ENCODE results near the gene TK1.

Gene TK1

DNA sequence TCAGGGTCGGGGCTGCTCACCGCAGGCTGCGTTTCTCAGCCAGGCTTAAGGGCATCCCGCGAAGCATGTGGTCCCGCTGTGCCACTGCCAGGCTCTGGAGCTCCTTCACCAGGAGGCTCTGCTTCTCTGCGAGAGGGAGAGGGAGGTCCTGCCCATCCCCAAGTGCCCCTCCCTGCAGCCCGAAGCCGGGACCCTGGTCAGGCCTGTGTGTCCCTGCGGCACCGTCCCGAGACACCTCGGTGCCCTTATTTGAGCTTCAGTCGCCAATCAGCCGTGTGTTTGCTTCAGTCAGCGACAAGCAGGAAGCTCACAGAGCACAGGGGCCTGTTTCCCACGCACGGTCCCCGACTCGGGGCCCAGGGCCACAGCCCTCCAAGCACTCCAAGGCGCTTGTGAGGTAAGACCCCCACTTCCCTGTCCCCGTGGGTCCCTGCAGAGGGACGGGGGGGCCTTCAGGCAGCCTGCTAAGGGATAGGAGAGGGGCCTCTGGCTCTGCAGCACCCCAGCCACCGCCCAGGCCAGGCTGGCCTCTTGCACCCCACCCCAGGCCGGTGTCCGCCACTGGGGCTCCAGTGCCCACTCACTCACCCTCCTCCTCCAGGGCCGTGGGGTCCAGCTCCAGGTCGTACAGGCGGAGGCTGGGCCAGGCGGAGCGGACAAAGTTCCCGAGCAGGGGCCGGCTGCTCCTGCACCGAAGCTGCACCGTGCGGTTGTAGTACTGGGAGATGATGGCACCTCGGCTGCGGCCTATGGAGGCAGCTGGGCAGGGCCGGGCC is 61.5 kb downstream of the TK1 start:
- no peak for DNase-seq (ENCODE audit: low read depth in 2 of 2, low spot score in 1 of 2)

DNA sequence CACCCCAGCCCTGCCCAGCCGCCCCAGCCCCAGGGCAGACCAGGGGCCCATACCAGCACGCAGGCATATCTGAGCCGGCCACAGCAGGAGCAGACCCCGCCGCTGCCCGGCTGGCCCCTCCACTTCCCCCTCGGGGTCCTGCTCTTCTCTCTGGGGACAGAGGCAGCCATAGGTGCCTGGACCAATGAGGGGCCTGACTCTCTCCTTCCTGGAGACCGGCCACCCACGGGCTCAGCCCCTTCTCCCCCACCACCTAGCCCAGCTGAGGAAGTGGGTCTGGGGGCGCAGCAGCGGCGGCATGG is 62.1 kb downstream of the TK1 start:
- DNase-seq (ENCODE audit: low read depth in 2 of 2, low spot score in 1 of 2): no peak

All from stimulated activated CD8-positive, alpha-beta memory T cell treated with anti-CD3 and anti-CD28 coated beads, Interleukin-4, amount 100 ng/mL, for 4 hours (primary cell).